Spinal cord (tissue), 10 donors: ENCODE data around the gene DDX54. TPM values are rescaled to one million over a fixed set of nuclear protein-coding genes. Genes with fewer than 3 reads are reported as not detected.

Experiments used
- DNase-seq, 6 donors: peaks; one replicate each; pipeline versions ENCODE4 v3.0.0 to v3.0.0-alpha.2; 2013 to 2015; ENCODE audit warnings: low spot score in 6 of 6, low read depth in 4 of 6
- H3K27ac ChIP-seq: one replicate; pipeline ENCODE4 v1.5.1; 2013; ENCODE audit warnings: low read depth, low read length, control low read depth
- H3K27me3 ChIP-seq: one replicate; pipeline ENCODE4 v1.6.1; 2013; ENCODE audit warnings: low read length; ENCODE audit not compliant: control insufficient read depth, insufficient read depth
- H3K36me3 ChIP-seq: one replicate; pipeline ENCODE4 v1.6.1; 2013; ENCODE audit warnings: low read length; ENCODE audit not compliant: control insufficient read depth, insufficient read depth
- H3K4me1 ChIP-seq: one replicate; pipeline ENCODE4 v1.6.1; 2013; ENCODE audit warnings: low read length; ENCODE audit not compliant: control insufficient read depth, insufficient read depth
- H3K4me3 ChIP-seq: one replicate; pipeline ENCODE4 v1.5.1; 2013; ENCODE audit warnings: low read depth, low read length, control low read depth
- H3K9me3 ChIP-seq: one replicate; pipeline ENCODE4 v1.6.1; 2013; ENCODE audit warnings: low read length; ENCODE audit not compliant: control insufficient read depth, insufficient read depth
- WGBS: methylation state at CpG from one replicate; pipeline ENCODE4 v1.1.5; 2013; ENCODE audit warnings: missing lambda C conversion rate; ENCODE audit not compliant: insufficient coverage; 5-methylcytosine and 5-hydroxymethylcytosine counted together
- polyA plus RNA-seq, 2 donors: library from polyadenylated mRNA; unstranded; fragments of 120-200 nt; gene quantifications; one replicate each; pipeline ENCODE4 v1.2.1, GENCODE V29; 2013; ENCODE audit not compliant: insufficient read length in 2 of 2
- small RNA-seq: library from RNA; depleted of rRNA; stranded (forward); fragments of <200 nt; gene quantifications from one replicate; pipeline ENCODE3, GENCODE V24; 2014; ENCODE audit warnings: low replicate concordance
- total RNA-seq, 2 donors: library from RNA; depleted of rRNA in 1 of 2; stranded (reverse); fragments of 120-200 nt in 1 of 2; fragments of >200 nt in 1 of 2; gene quantifications; one replicate each; pipeline versions ENCODE4 v1.2.3 to v1.2.4, GENCODE V29; 2013 to 2014
- donor health status: healthy.

The DDX54 gene
- total and polyA plus RNA-seq, 4 donors, result 14.0 to 67.1 (median 42.7) TPM

DNA sequence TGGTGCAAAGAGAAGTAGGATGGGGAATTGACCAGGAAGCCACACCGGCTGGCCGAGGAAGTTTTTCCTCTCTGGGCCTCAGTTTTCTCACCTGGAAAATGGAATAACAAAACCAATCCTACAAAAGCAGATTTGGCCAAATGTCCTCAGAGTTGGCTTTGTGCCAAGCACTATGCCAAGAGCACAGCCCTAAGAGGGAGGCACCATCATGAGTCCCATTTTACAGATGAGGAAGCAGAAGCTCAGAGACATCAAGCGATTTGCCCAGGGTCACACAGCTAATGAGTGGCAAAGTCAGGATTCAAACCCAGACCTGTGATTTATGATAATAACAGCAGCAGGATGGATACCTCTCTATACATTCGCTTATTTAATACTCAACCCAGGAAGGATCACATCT lies 77.0 kb downstream of the DDX54 start:
- peaks cover 4% of the 10 kb centered on the region for H3K36me3 ChIP-seq
- peaks cover 10% of the 10 kb centered on the region for H3K4me1 ChIP-seq
- DNase-seq, result no peak
- H3K27ac ChIP-seq, result no peak overlapping the region
- no peaks in the 10 kb centered on the region for H3K9me3 ChIP-seq
- H3K27me3 ChIP-seq, result no peaks in the 10 kb centered on the region
- no peak overlapping the region for H3K4me3 ChIP-seq
- WGBS, result no CpG with 5 or more reads among the region's 4 CpGs

Small RNA genes lying within 50 kb of the gene (small RNA-seq; reads per million reads assigned to genes)
- gene MIR7106, result not detected
- gene RF00019, result not detected

Other genes with a start within 250 kb of the DDX54 start
- 10 to 100 TPM in 1 of 2 donors, 1 to 10 TPM in 1; 7.5 to 12.1 TPM for gene OAS3, start 247.0 kb downstream of the DDX54 start, total RNA-seq
- 1 to 10 TPM; 7.2 to 7.4 TPM for gene OAS3, start 247.0 kb downstream of the DDX54 start, polyA plus RNA-seq
- 1 to 10 TPM; 4.9 to 9.3 TPM for gene OAS2, start 207.0 kb downstream of the DDX54 start, total RNA-seq
- 1 to 10 TPM; 4.1 to 5.1 TPM for gene OAS2, start 207.0 kb downstream of the DDX54 start, polyA plus RNA-seq
- 10 to 100 TPM; 14.4 to 23.3 TPM for gene DTX1, start 128.7 kb downstream of the DDX54 start, total RNA-seq
- 10 to 100 TPM; 73.3 to 83.5 TPM for gene DTX1, start 128.7 kb downstream of the DDX54 start, polyA plus RNA-seq
- 1 to 10 TPM in 1 of 2 donors, under 1 TPM in 1; 0.72 to 2.6 TPM for gene RASAL1, start 49.7 kb downstream of the DDX54 start, total RNA-seq
- gene RASAL1, start 49.7 kb downstream of the DDX54 start, polyA plus RNA-seq, result 1 to 10 TPM; 2.2 to 3.0 TPM
- gene CFAP73, start 35.8 kb downstream of the DDX54 start, total RNA-seq, result 1 to 10 TPM; 1.2 to 7.6 TPM
- 10 to 100 TPM; 12.4 to 14.9 TPM for gene CFAP73, start 35.8 kb downstream of the DDX54 start, polyA plus RNA-seq
- gene RITA1, start 243 bp upstream of the DDX54 start, total RNA-seq, result 10 to 100 TPM; 11.7 to 25.9 TPM
- gene RITA1, start 243 bp upstream of the DDX54 start, polyA plus RNA-seq, result 10 to 100 TPM; 31.4 to 32.1 TPM
- gene TPCN1, start 36.0 kb upstream of the DDX54 start, total RNA-seq, result 10 to 100 TPM; 14.0 to 25.1 TPM
- 10 to 100 TPM; 33.1 to 43.8 TPM for gene TPCN1, start 36.0 kb upstream of the DDX54 start, polyA plus RNA-seq
- 1 to 10 TPM; 8.2 to 9.3 TPM for gene SLC8B1, start 149.6 kb upstream of the DDX54 start, total RNA-seq
- gene SLC8B1, start 149.6 kb upstream of the DDX54 start, polyA plus RNA-seq, result 10 to 100 TPM; 13.9 to 21.1 TPM
- 10 to 100 TPM; 13.2 to 27.0 TPM for gene PLBD2, start 173.1 kb upstream of the DDX54 start, total RNA-seq
- 10 to 100 TPM; 46.4 to 50.1 TPM for gene PLBD2, start 173.1 kb upstream of the DDX54 start, polyA plus RNA-seq
- under 1 TPM; 0.39 to 0.50 TPM for gene SDS, start 218.4 kb upstream of the DDX54 start, total RNA-seq
- gene SDS, start 218.4 kb upstream of the DDX54 start, polyA plus RNA-seq, result 1 to 10 TPM; 1.5 to 2.4 TPM
- gene SDSL, start 236.9 kb upstream of the DDX54 start, total RNA-seq, result 10 to 100 TPM in 1 of 2 donors, 1 to 10 TPM in 1; 5.1 to 10.9 TPM
- gene SDSL, start 236.9 kb upstream of the DDX54 start, polyA plus RNA-seq, result 10 to 100 TPM; 13.3 to 15.2 TPM